ENCODE data around the gene EML1. TPM values are rescaled to one million over a fixed set of nuclear protein-coding genes. Genes with fewer than 3 reads are reported as not detected.
"Not testable (repeated sequence)": the region's sequence is repeated elsewhere in the genome, so short reads cannot be mapped to it uniquely, and the experiment has no call there.

Gene EML1
- total and polyA plus RNA-seq, 2 donors from 2014 or later = 7.9 to 35.9 TPM

- Histone ChIP-seq H3K27me3 (ENCODE audit: control insufficient read depth, insufficient read depth, low read length) (no peaks in the 10 kb centered on the region), H3K36me3 (ENCODE audit: control insufficient read depth in 2 of 3, insufficient read depth in 3 of 3, low read length in 3 of 3) (no peaks in the 10 kb centered on the region), H3K9ac (ENCODE audit: low read length in 3 of 3) (no peak overlapping the region), H3K4me3 (ENCODE audit: low read length in 3 of 3) (no peak overlapping the region), H3K4me1 (ENCODE audit: control insufficient read depth in 2 of 3, insufficient read depth in 2 of 3, low read depth in 1 of 3, low read length in 3 of 3) (peaks cover 0 to 15% (median 3%) of the 10 kb centered on the region in 3 donors), H3K9me3 (ENCODE audit: control insufficient read depth in 2 of 3, insufficient read depth in 1 of 3, low read length in 3 of 3) (no peaks in the 10 kb centered on the region), H3K27ac (ENCODE audit: low read depth in 2 of 2, low read length in 2 of 2) (no peak overlapping the region)
- FAIRE-seq = no peak
- intact Hi-C loops (cut with DNase I) = no loop called here
- DNase-seq = peak in 2 of 5 donors; percentile 29 to 64
- TF ChIP-seq CTCF (IDR thresholded peaks at IDR 0.05; ENCODE audit: borderline replicate concordance, extremely low read depth, insufficient read depth) = no peak
Observed at GRCh38 chr14:99759546-99759925, 33.7 kb upstream of the EML1 start.

GRCh38 chr14:99760817-99761216, 32.4 kb upstream of the EML1 start:
- intact Hi-C loops (cut with DNase I) = no loop called here
- H3K9ac ChIP-seq (ENCODE audit: low read length in 3 of 3) = no peak overlapping the region
- H3K27ac ChIP-seq (ENCODE audit: low read depth in 2 of 2, low read length in 2 of 2) = no peak overlapping the region
- FAIRE-seq (no peak), DNase-seq (peak in 1 of 5 donors; percentile 8)
- H3K36me3 ChIP-seq (ENCODE audit: control insufficient read depth in 2 of 3, insufficient read depth in 3 of 3, low read length in 3 of 3) = no peaks in the 10 kb centered on the region
- H3K4me1 ChIP-seq (ENCODE audit: control insufficient read depth in 2 of 3, insufficient read depth in 2 of 3, low read depth in 1 of 3, low read length in 3 of 3) = peaks cover 0 to 7% (median 3%) of the 10 kb centered on the region in 3 donors
- no peaks in the 10 kb centered on the region for H3K9me3 ChIP-seq (ENCODE audit: control insufficient read depth in 2 of 3, insufficient read depth in 1 of 3, low read length in 3 of 3)
- H3K27me3 ChIP-seq (ENCODE audit: control insufficient read depth, insufficient read depth, low read length) = no peaks in the 10 kb centered on the region
- no peak overlapping the region for H3K4me3 ChIP-seq (ENCODE audit: low read length in 3 of 3)
- TF ChIP-seq CTCF (IDR thresholded peaks at IDR 0.05; ENCODE audit: borderline replicate concordance, extremely low read depth, insufficient read depth) = no peak

GRCh38 chr14:99762911-99763310, 30.3 kb upstream of the EML1 start:
- H3K4me3 ChIP-seq (ENCODE audit: low read length in 3 of 3); H3K27me3 ChIP-seq (ENCODE audit: control insufficient read depth, insufficient read depth, low read length); H3K27ac ChIP-seq (ENCODE audit: low read depth in 2 of 2, low read length in 2 of 2); DNase-seq; intact Hi-C loops (cut with DNase I); H3K36me3 ChIP-seq (ENCODE audit: control insufficient read depth in 2 of 3, insufficient read depth in 3 of 3, low read length in 3 of 3); FAIRE-seq; H3K9me3 ChIP-seq (ENCODE audit: control insufficient read depth in 2 of 3, insufficient read depth in 1 of 3, low read length in 3 of 3); H3K9ac ChIP-seq (ENCODE audit: low read length in 3 of 3): not testable (repeated sequence)
- H3K4me1 ChIP-seq (ENCODE audit: control insufficient read depth in 2 of 3, insufficient read depth in 2 of 3, low read depth in 1 of 3, low read length in 3 of 3) = peaks cover 3 to 10% (median 3%) of the 10 kb centered on the region in 3 donors

- Histone ChIP-seq H3K36me3 (ENCODE audit: control insufficient read depth in 2 of 3, insufficient read depth in 3 of 3, low read length in 3 of 3) (no peaks in the 10 kb centered on the region), H3K27me3 (ENCODE audit: control insufficient read depth, insufficient read depth, low read length) (no peaks in the 10 kb centered on the region), H3K4me1 (ENCODE audit: control insufficient read depth in 2 of 3, insufficient read depth in 2 of 3, low read depth in 1 of 3, low read length in 3 of 3) (peaks cover 3 to 8% (median 3%) of the 10 kb centered on the region in 3 donors), H3K9me3 (ENCODE audit: control insufficient read depth in 2 of 3, insufficient read depth in 1 of 3, low read length in 3 of 3) (no peaks in the 10 kb centered on the region), H3K9ac (ENCODE audit: low read length in 3 of 3) (no peak overlapping the region), H3K4me3 (ENCODE audit: low read length in 3 of 3) (no peak overlapping the region), H3K27ac (ENCODE audit: low read depth in 2 of 2, low read length in 2 of 2) (no peak overlapping the region)
- intact Hi-C loops (cut with DNase I) = no loop called here
- DNase-seq = peak in 1 of 5 donors; percentile 51
- no peak for TF ChIP-seq CTCF (IDR thresholded peaks at IDR 0.05; ENCODE audit: borderline replicate concordance, extremely low read depth, insufficient read depth)
- FAIRE-seq = no peak
Observed at GRCh38 chr14:99763527-99764221, 29.5 kb upstream of the EML1 start.
